SU-DHL-6 (cell line): ENCODE data around the gene MAP7.
"Not testable (repeated sequence)": the region's sequence is repeated elsewhere in the genome, so short reads cannot be mapped to it uniquely, and the experiment has no call there.

Experiments
- H2AFZ ChIP-seq: fragments of 200-600 bp; sonication (generic); 2 replicates; pipeline ENCODE4 v1.6.1; 2014; ENCODE audit warnings: low read depth, mild to moderate bottlenecking, moderate library complexity, mixed read lengths, antibody characterized with exemption, low read length; ENCODE audit not compliant: severe bottlenecking
- H3F3A ChIP-seq: fragments of 200-600 bp; shearing (Covaris generic); 2 replicates; pipeline ENCODE4 v1.6.0; 2016; ENCODE audit warnings: antibody characterized with exemption, mild to moderate bottlenecking; ENCODE audit not compliant: insufficient read depth
- H3K27ac ChIP-seq: fragments of 200-600 bp; sonication (generic); 2 replicates; pipeline ENCODE4 v1.5.1; 2016; ENCODE audit warnings: low read depth, mild to moderate bottlenecking, low read length, moderate library complexity, mixed read lengths
- H3K27me3 ChIP-seq: fragments of 200-600 bp; sonication (generic), shearing (Covaris generic); 2 replicates; pipeline ENCODE4 v1.6.0; 2014; ENCODE audit warnings: mild to moderate bottlenecking, low read length
- H3K36me3 ChIP-seq: fragments of 200-600 bp; sonication (generic); 2 replicates; pipeline ENCODE4 v1.6.1; 2014; ENCODE audit warnings: mild to moderate bottlenecking, low read length, mixed read lengths
- H3K4me2 ChIP-seq: fragments of 300-600, 200-600 bp; shearing (Covaris generic), sonication (generic); 2 replicates; pipeline ENCODE4 v1.6.0; 2014; ENCODE audit warnings: low read length, low read depth, mild to moderate bottlenecking; ENCODE audit not compliant: poor library complexity, severe bottlenecking
- H3K4me3 ChIP-seq: fragments of 200-600 bp; sonication (generic); 2 replicates; pipeline ENCODE4 v1.5.1; 2014; ENCODE audit warnings: antibody characterized with exemption, low read length, mild to moderate bottlenecking, mixed read lengths; ENCODE audit not compliant: insufficient read depth, poor library complexity, severe bottlenecking
- H3K79me2 ChIP-seq: fragments of 200-600 bp; sonication (generic); 2 replicates; pipeline ENCODE4 v1.6.1; 2014; ENCODE audit warnings: mild to moderate bottlenecking, low read length, moderate library complexity; ENCODE audit not compliant: insufficient read depth
- H3K9ac ChIP-seq: fragments of 200-600 bp; sonication (generic); 2 replicates; pipeline ENCODE4 v1.7.0; 2014; ENCODE audit warnings: mild to moderate bottlenecking, low read length
- H3K9me2 ChIP-seq: fragments of 200-600 bp; sonication (generic); replicated peaks from 2 replicates; pipeline ENCODE4 v1.6.1; 2014; ENCODE audit warnings: low read length; ENCODE audit not compliant: insufficient read depth
- H3K9me3 ChIP-seq: fragments of 200-600 bp; sonication (generic); 2 replicates; pipeline ENCODE4 v1.6.1; 2014; ENCODE audit warnings: low read length, mixed read lengths; ENCODE audit not compliant: insufficient read depth
- H4K20me1 ChIP-seq: fragments of 200-600 bp; sonication (generic); 2 replicates; pipeline ENCODE4 v1.6.1; 2014; ENCODE audit warnings: low read depth, mild to moderate bottlenecking, antibody characterized with exemption, low read length, moderate library complexity, mixed read lengths
- CTCF ChIP-seq: fragments of 200-600 bp; sonication (generic); IDR thresholded peaks from one replicate; pipeline ENCODE4 v1.5.1; 2017; ENCODE audit warnings: antibody characterized with exemption, mild to moderate bottlenecking, low read length, moderate library complexity; ENCODE audit not compliant: insufficient read depth, poor library complexity, severe bottlenecking
- EZH2phosphoT487 ChIP-seq: fragments of 200-600 bp; sonication (generic), shearing (Covaris generic); conservative IDR thresholded peaks from 2 replicates; pipeline ENCODE4 v1.6.1; 2018; ENCODE audit warnings: mild to moderate bottlenecking, antibody characterized with exemption, low read length, moderate library complexity, mixed read lengths

MAP7 gene

GRCh38 chr6:136437246-136437645 is 113.0 kb downstream of the MAP7 start:
- Histone ChIP-seq H3K9me3 (no peaks in the 10 kb centered on the region), H3K27ac (no peak overlapping the region), H3F3A (no peaks in the 10 kb centered on the region), H3K4me3 (no peak overlapping the region), H4K20me1 (no peaks in the 10 kb centered on the region), H3K27me3 (no peaks in the 10 kb centered on the region), H3K36me3 (no peaks in the 10 kb centered on the region), H2AFZ (no peak overlapping the region), H3K9me2 (no peaks in the 10 kb centered on the region), H3K9ac (no peak overlapping the region), H3K79me2 (no peaks in the 10 kb centered on the region), H3K4me2 (no peak overlapping the region)
- TF ChIP-seq EZH2phosphoT487, result no peak
- no peak for TF ChIP-seq CTCF

GRCh38 chr6:136435101-136435500 is 115.1 kb downstream of the MAP7 start:
- Histone ChIP-seq H4K20me1 (no peaks in the 10 kb centered on the region), H3K9me3 (no peaks in the 10 kb centered on the region), H3K36me3 (no peaks in the 10 kb centered on the region), H3K9ac (no peak overlapping the region), H3K27ac (no peak overlapping the region), H2AFZ (no peak overlapping the region), H3K27me3 (no peaks in the 10 kb centered on the region), H3K9me2 (no peaks in the 10 kb centered on the region), H3K4me2 (no peak overlapping the region), H3K79me2 (no peaks in the 10 kb centered on the region), H3K4me3 (no peak overlapping the region), H3F3A (no peaks in the 10 kb centered on the region)
- TF ChIP-seq EZH2phosphoT487, result no peak
- TF ChIP-seq CTCF, result no peak

GRCh38 chr6:136431306-136431705 is 118.9 kb downstream of the MAP7 start:
- not testable (repeated sequence) for H3K27ac ChIP-seq, H3F3A ChIP-seq, H3K27me3 ChIP-seq, H3K36me3 ChIP-seq, H4K20me1 ChIP-seq, H3K4me2 ChIP-seq, H3K9me2 ChIP-seq, H2AFZ ChIP-seq, H3K9ac ChIP-seq, H3K79me2 ChIP-seq, H3K9me3 ChIP-seq, H3K4me3 ChIP-seq

- Histone ChIP-seq H3K36me3 (no peaks in the 10 kb centered on the region), H4K20me1 (no peaks in the 10 kb centered on the region), H3K79me2 (no peaks in the 10 kb centered on the region), H3K4me2 (no peak overlapping the region), H3K4me3 (no peak overlapping the region), H3K9me3 (no peaks in the 10 kb centered on the region), H3K27me3 (no peaks in the 10 kb centered on the region), H3K9ac (no peak overlapping the region), H3K9me2 (no peaks in the 10 kb centered on the region), H2AFZ (no peak overlapping the region), H3K27ac (no peak overlapping the region), H3F3A (no peaks in the 10 kb centered on the region)
- TF ChIP-seq EZH2phosphoT487, result no peak
- TF ChIP-seq CTCF, result no peak
These were observed 120.8 kb downstream of the MAP7 start for GRCh38 chr6:136429264-136430065.
